Keratinocyte (primary cell): Measurements from ENCODE around the gene SIGLECL1. TPM values are rescaled to one million over a fixed set of nuclear protein-coding genes. Genes with fewer than 3 reads are reported as not detected.
"Not testable (repeated sequence)": the region's sequence is repeated elsewhere in the genome, so short reads cannot be mapped to it uniquely, and the experiment has no call there.

ENCODE experiments used
- DNase-seq: peaks from one replicate; pipeline ENCODE4 v3.0.0-alpha.2; 2011; ENCODE audit warnings: low read depth, missing footprints, low spot score
- FAIRE-seq: peaks from 2 replicates; lab custom pipeline; 2011; peaks lifted over from hg19 to GRCh38; lab: Jason Lieb, UNC
- H2AFZ ChIP-seq: 2 replicates; pipeline ENCODE4 v1.6.0; 2012; ENCODE audit warnings: low read length, control low read depth, inconsistent platforms; ENCODE audit not compliant: control insufficient read depth
- H3K27ac ChIP-seq: 2 replicates; pipeline ENCODE4 v1.5.1; 2011; ENCODE audit warnings: low read length; ENCODE audit not compliant: control insufficient read depth, insufficient read depth
- H3K27me3 ChIP-seq: 3 replicates; pipeline ENCODE4 v1.6.0; 2011; ENCODE audit warnings: low read length; ENCODE audit not compliant: control insufficient read depth, insufficient read depth; ENCODE audit errors: extremely low read depth
- H3K36me3 ChIP-seq, 2 experiments: 2 replicates in 1 of 2; 3 replicates in 1 of 2; pipeline ENCODE4 v1.5.1; 2011; ENCODE audit warnings: low read length in 2 of 2, mild to moderate bottlenecking in 1 of 2; ENCODE audit not compliant: control insufficient read depth in 2 of 2, insufficient read depth in 2 of 2; ENCODE audit errors: extremely low read depth in 1 of 2
- H3K4me1 ChIP-seq: 3 replicates; pipeline ENCODE4 v1.5.1; 2011; ENCODE audit warnings: low read length; ENCODE audit not compliant: control insufficient read depth, insufficient read depth; ENCODE audit errors: extremely low read depth
- H3K4me2 ChIP-seq: 3 replicates; pipeline ENCODE4 v1.6.0; 2011; ENCODE audit warnings: low read depth, low read length; ENCODE audit not compliant: control insufficient read depth, insufficient read depth; ENCODE audit errors: extremely low read depth
- H3K4me3 ChIP-seq, 3 experiments: fragments of 200-600 bp in 1 of 3; sonication (generic) in 1 of 3; 2 replicates in 2 of 3; 3 replicates in 1 of 3; pipeline ENCODE4 v1.5.1; 2011 to 2016; ENCODE audit warnings: low read length in 3 of 3, mild to moderate bottlenecking in 3 of 3, control low read depth in 2 of 3, inconsistent platforms in 1 of 3, low read depth in 1 of 3, mixed read lengths in 1 of 3, mixed run types in 1 of 3, moderate library complexity in 1 of 3; ENCODE audit not compliant: control insufficient read depth in 2 of 3, insufficient read depth in 2 of 3; ENCODE audit errors: extremely low read depth in 1 of 3
- H3K79me2 ChIP-seq: 2 replicates; pipeline ENCODE4 v1.6.0; 2012; ENCODE audit warnings: low read length; ENCODE audit not compliant: control insufficient read depth, insufficient read depth
- H3K9ac ChIP-seq: 3 replicates; pipeline ENCODE4 v1.6.0; 2011; ENCODE audit warnings: low read length; ENCODE audit not compliant: control insufficient read depth, insufficient read depth; ENCODE audit errors: extremely low read depth
- H3K9me1 ChIP-seq: 3 replicates; pipeline ENCODE4 v1.6.0; 2011; ENCODE audit warnings: low read length; ENCODE audit not compliant: control insufficient read depth, insufficient read depth; ENCODE audit errors: extremely low read depth
- H3K9me3 ChIP-seq: 2 replicates; pipeline ENCODE4 v1.5.1; 2012; ENCODE audit warnings: low read depth, low read length; ENCODE audit not compliant: control insufficient read depth
- H4K20me1 ChIP-seq: 3 replicates; pipeline ENCODE4 v1.6.0; 2011; ENCODE audit warnings: low read length; ENCODE audit not compliant: control insufficient read depth, insufficient read depth; ENCODE audit errors: extremely low read depth
- CTCF ChIP-seq, 3 experiments: IDR thresholded peaks in 1 of 3; conservative IDR thresholded peaks in 1 of 3; optimal IDR thresholded peaks in 1 of 3; 2 replicates in 2 of 3; 3 replicates in 1 of 3; pipeline versions ENCODE3 to v1.5.1; 2011; ENCODE audit warnings: low read length in 3 of 3, mild to moderate bottlenecking in 3 of 3, moderate library complexity in 2 of 3, control low read depth in 1 of 3, inconsistent platforms in 1 of 3; ENCODE audit not compliant: insufficient read depth in 2 of 3; ENCODE audit errors: extremely low read depth in 1 of 3
- EZH2 ChIP-seq: IDR thresholded peaks from one replicate; pipeline ENCODE4 v1.6.1; 2012; ENCODE audit warnings: inconsistent platforms, mild to moderate bottlenecking, low read length, moderate library complexity
- dilution Hi-C: fragments of 300-500 bp; cut with MboI; formaldehyde crosslinking; loops from one replicate; pipeline ENCODE4 v1.7.0; 2020; ENCODE audit warnings: low sequenced_read_pairs; ENCODE audit not compliant: extremely low pct_ligation_motif_present
- polyA plus RNA-seq, 5 experiments: library from polyadenylated mRNA; depleted of rRNA in 3 of 5; stranded (reverse) in 3 of 5; stranded (forward) in 1 of 5; unstranded in 1 of 5; fragments of >200 nt; gene quantifications; 1 replicate in 1 of 5; 2 replicates in 3 of 5; 3 replicates in 1 of 5; pipeline versions ENCODE4 v1.2.1 to v1.2.3, GENCODE V29; 2011 to 2012; ENCODE audit warnings: missing spikeins in 2 of 5, low read depth in 1 of 5, low replicate concordance in 1 of 5

The SIGLECL1 gene
- polyA plus RNA-seq, 1 donor (not counting 4 experiments of a cell fraction or from before 2014, with no cell fraction given) = not detected

GRCh38 chr19:51224163-51224641 is 26.7 kb upstream of the SIGLECL1 start:
- no peak for TF ChIP-seq EZH2
- no peak for TF ChIP-seq CTCF (optimal IDR thresholded peaks at IDR 0.05 in 1 of 3, IDR thresholded peaks at IDR 0.05 in 1 of 3, conservative IDR thresholded peaks at IDR 0.05 in 1 of 3; ENCODE audit: extremely low read depth in 1 of 3, insufficient read depth in 2 of 3, low read length in 3 of 3)
- H3K27me3 ChIP-seq = no peaks in the 10 kb centered on the region
- no peak overlapping the region for H3K27ac ChIP-seq
- H3K79me2 ChIP-seq = no peaks in the 10 kb centered on the region
- no peaks in the 10 kb centered on the region for H3K4me1 ChIP-seq
- H3K4me2 ChIP-seq = no peak overlapping the region
- dilution Hi-C loops = no loop called here
- FAIRE-seq (no peak), DNase-seq (no peak)
- no peaks in the 10 kb centered on the region for H3K9me1 ChIP-seq
- H3K9ac ChIP-seq = no peak overlapping the region
- H3K4me3 ChIP-seq = no peak overlapping the region
- H3K9me3 ChIP-seq = no peaks in the 10 kb centered on the region
- no peaks in the 10 kb centered on the region for H3K36me3 ChIP-seq
- H4K20me1 ChIP-seq = no peaks in the 10 kb centered on the region
- no peak overlapping the region for H2AFZ ChIP-seq

- H3K9me1 ChIP-seq, DNase-seq, dilution Hi-C loops, H3K4me1 ChIP-seq, H4K20me1 ChIP-seq, H3K36me3 ChIP-seq, H2AFZ ChIP-seq, H3K27me3 ChIP-seq, FAIRE-seq, H3K4me2 ChIP-seq, H3K9ac ChIP-seq, H3K27ac ChIP-seq, H3K4me3 ChIP-seq, H3K79me2 ChIP-seq, H3K9me3 ChIP-seq: not testable (repeated sequence)
These were observed 25.9 kb upstream of the SIGLECL1 start, which contains the start of gene CD33 for GRCh38 chr19:51224898-51225393. Gene CD33, plus strand, starts transcription at chr19:51225080. Its CDS starts 39 bp downstream, at chr19:51225119.

GRCh38 chr19:51226067-51226466 is 24.8 kb upstream of the SIGLECL1 start:
- Histone ChIP-seq H3K36me3 (no peaks in the 10 kb centered on the region), H3K4me3 (no peak overlapping the region), H3K4me1 (no peaks in the 10 kb centered on the region), H3K27ac (no peak overlapping the region), H3K9me3 (no peaks in the 10 kb centered on the region), H3K9ac (no peak overlapping the region), H3K9me1 (no peaks in the 10 kb centered on the region), H3K79me2 (no peaks in the 10 kb centered on the region), H3K4me2 (no peak overlapping the region), H3K27me3 (no peaks in the 10 kb centered on the region), H2AFZ (no peak overlapping the region), H4K20me1 (no peaks in the 10 kb centered on the region)
- no peak for TF ChIP-seq EZH2
- TF ChIP-seq CTCF (optimal IDR thresholded peaks at IDR 0.05 in 1 of 3, IDR thresholded peaks at IDR 0.05 in 1 of 3, conservative IDR thresholded peaks at IDR 0.05 in 1 of 3; ENCODE audit: extremely low read depth in 1 of 3, insufficient read depth in 2 of 3, low read length in 3 of 3) = no peak
- FAIRE-seq (no peak), DNase-seq (no peak)
- dilution Hi-C loops = no loop called here
